Measurements from ENCODE around the gene COPS6. TPM values are rescaled to one million over a fixed set of nuclear protein-coding genes. Genes with fewer than 3 reads are reported as not detected.

Gene COPS6
- total and polyA plus RNA-seq, 4 donors, result 28.7 to 63.2 (median 46.8) TPM

GRCh38 chr7:100089458-100090196 is 858 bp downstream of the COPS6 start:
- peaks cover 9 to 24% (median 13%) of the 10 kb centered on the region in 4 donors for H3K4me1 ChIP-seq (ENCODE audit: control insufficient read depth in 4 of 4, insufficient read depth in 4 of 4, low read length in 3 of 4)

GRCh38 chr7:100090527-100091410 is 2.0 kb downstream of the COPS6 start:
- Histone ChIP-seq H3K27ac (ENCODE audit: low read depth in 1 of 2, low read length in 2 of 2) (no peak overlapping the region), H3K4me1 (ENCODE audit: control insufficient read depth in 4 of 4, insufficient read depth in 4 of 4, low read length in 3 of 4) (peaks cover 9 to 24% (median 13%) of the 10 kb centered on the region in 4 donors), H3K4me3 (ENCODE audit: low read depth in 1 of 3, low read length in 3 of 3) (no peak overlapping the region), H3K9ac (ENCODE audit: low read depth in 1 of 2, low read length in 2 of 2) (no peak overlapping the region), H3K27me3 (ENCODE audit: control insufficient read depth in 4 of 4, insufficient read depth in 4 of 4, low read length in 3 of 4) (no peaks in the 10 kb centered on the region), H3K36me3 (ENCODE audit: control insufficient read depth in 4 of 4, insufficient read depth in 3 of 4, low read depth in 1 of 4, low read length in 3 of 4) (peaks cover 20 to 55% (median 35%) of the 10 kb centered on the region in 4 donors), H3K9me3 (ENCODE audit: control insufficient read depth in 4 of 4, low read length in 3 of 4) (no peaks in the 10 kb centered on the region)
- TF ChIP-seq JUND (IDR thresholded peaks at IDR 0.05), result no peak
- no peak for TF ChIP-seq CTCF (IDR thresholded peaks at IDR 0.05; ENCODE audit: low read depth, low read length, missing input control)
- no peak for TF ChIP-seq RAD21 (IDR thresholded peaks at IDR 0.05)
- TF ChIP-seq ATF3 (IDR thresholded peaks at IDR 0.05), result no peak
- TF ChIP-seq, protein P1, sequence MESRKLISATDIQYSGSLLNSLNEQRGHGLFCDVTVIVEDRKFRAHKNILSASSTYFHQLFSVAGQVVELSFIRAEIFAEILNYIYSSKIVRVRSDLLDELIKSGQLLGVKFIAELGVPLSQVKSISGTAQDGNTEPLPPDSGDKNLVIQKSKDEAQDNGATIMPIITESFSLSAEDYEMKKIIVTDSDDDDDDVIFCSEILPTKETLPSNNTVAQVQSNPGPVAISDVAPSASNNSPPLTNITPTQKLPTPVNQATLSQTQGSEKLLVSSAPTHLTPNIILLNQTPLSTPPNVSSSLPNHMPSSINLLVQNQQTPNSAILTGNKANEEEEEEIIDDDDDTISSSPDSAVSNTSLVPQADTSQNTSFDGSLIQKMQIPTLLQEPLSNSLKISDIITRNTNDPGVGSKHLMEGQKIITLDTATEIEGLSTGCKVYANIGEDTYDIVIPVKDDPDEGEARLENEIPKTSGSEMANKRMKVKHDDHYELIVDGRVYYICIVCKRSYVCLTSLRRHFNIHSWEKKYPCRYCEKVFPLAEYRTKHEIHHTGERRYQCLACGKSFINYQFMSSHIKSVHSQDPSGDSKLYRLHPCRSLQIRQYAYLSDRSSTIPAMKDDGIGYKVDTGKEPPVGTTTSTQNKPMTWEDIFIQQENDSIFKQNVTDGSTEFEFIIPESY (IDR thresholded peaks at IDR 0.05), result no peak
- TF ChIP-seq, protein P2, sequence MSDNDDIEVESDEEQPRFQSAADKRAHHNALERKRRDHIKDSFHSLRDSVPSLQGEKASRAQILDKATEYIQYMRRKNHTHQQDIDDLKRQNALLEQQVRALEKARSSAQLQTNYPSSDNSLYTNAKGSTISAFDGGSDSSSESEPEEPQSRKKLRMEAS (IDR thresholded peaks at IDR 0.05), result no peak
- TF ChIP-seq, protein P3, sequence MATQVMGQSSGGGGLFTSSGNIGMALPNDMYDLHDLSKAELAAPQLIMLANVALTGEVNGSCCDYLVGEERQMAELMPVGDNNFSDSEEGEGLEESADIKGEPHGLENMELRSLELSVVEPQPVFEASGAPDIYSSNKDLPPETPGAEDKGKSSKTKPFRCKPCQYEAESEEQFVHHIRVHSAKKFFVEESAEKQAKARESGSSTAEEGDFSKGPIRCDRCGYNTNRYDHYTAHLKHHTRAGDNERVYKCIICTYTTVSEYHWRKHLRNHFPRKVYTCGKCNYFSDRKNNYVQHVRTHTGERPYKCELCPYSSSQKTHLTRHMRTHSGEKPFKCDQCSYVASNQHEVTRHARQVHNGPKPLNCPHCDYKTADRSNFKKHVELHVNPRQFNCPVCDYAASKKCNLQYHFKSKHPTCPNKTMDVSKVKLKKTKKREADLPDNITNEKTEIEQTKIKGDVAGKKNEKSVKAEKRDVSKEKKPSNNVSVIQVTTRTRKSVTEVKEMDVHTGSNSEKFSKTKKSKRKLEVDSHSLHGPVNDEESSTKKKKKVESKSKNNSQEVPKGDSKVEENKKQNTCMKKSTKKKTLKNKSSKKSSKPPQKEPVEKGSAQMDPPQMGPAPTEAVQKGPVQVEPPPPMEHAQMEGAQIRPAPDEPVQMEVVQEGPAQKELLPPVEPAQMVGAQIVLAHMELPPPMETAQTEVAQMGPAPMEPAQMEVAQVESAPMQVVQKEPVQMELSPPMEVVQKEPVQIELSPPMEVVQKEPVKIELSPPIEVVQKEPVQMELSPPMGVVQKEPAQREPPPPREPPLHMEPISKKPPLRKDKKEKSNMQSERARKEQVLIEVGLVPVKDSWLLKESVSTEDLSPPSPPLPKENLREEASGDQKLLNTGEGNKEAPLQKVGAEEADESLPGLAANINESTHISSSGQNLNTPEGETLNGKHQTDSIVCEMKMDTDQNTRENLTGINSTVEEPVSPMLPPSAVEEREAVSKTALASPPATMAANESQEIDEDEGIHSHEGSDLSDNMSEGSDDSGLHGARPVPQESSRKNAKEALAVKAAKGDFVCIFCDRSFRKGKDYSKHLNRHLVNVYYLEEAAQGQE (IDR thresholded peaks at IDR 0.05), result no peak
- no peak for TF ChIP-seq SP1 (IDR thresholded peaks at IDR 0.05)
- TF ChIP-seq NR2F2 (IDR thresholded peaks at IDR 0.05), result no peak
- no peak for TF ChIP-seq RXRA (IDR thresholded peaks at IDR 0.05)
- no peak for TF ChIP-seq HNF4A (conservative IDR thresholded peaks at IDR 0.05)
- TF ChIP-seq TAF1 (conservative IDR thresholded peaks at IDR 0.05), result no peak
- TF ChIP-seq FOXA2 (IDR thresholded peaks at IDR 0.05), result no peak
- no peak for TF ChIP-seq YY1 (IDR thresholded peaks at IDR 0.05)
- no peak for DNase-seq (ENCODE audit: low spot score)
- WGBS, result 93% methylated on average over 14 of the region's 14 CpGs

More at GRCh38 chr7:100089458-100090196, 858 bp downstream of the COPS6 start:
- no peak for DNase-seq (ENCODE audit: low spot score)
- no peak for TF ChIP-seq RAD21 (IDR thresholded peaks at IDR 0.05)
- TF ChIP-seq TAF1 (conservative IDR thresholded peaks at IDR 0.05), result no peak
- TF ChIP-seq YY1 (IDR thresholded peaks at IDR 0.05), result no peak
- no peak for TF ChIP-seq RXRA (IDR thresholded peaks at IDR 0.05)
- TF ChIP-seq HNF4G (IDR thresholded peaks at IDR 0.05), result no peak
- TF ChIP-seq FOXA1 (IDR thresholded peaks at IDR 0.05), result no peak
- H3K4me3 ChIP-seq (ENCODE audit: low read depth in 1 of 3, low read length in 3 of 3), result peak overlapping the region; percentile 80 to 94 (median 91)
- H3K9me3 ChIP-seq (ENCODE audit: control insufficient read depth in 4 of 4, low read length in 3 of 4), result no peaks in the 10 kb centered on the region
- WGBS, result 33% methylated on average over 7 of the region's 7 CpGs
- peaks cover 16 to 44% (median 27%) of the 10 kb centered on the region in 4 donors for H3K36me3 ChIP-seq (ENCODE audit: control insufficient read depth in 4 of 4, insufficient read depth in 3 of 4, low read depth in 1 of 4, low read length in 3 of 4)
- peak overlapping the region; percentile 75 to 80 for H3K9ac ChIP-seq (ENCODE audit: low read depth in 1 of 2, low read length in 2 of 2)
- no peaks in the 10 kb centered on the region for H3K27me3 ChIP-seq (ENCODE audit: control insufficient read depth in 4 of 4, insufficient read depth in 4 of 4, low read length in 3 of 4)
- peak overlapping the region in 1 of 2 donors; percentile 94 for H3K27ac ChIP-seq (ENCODE audit: low read depth in 1 of 2, low read length in 2 of 2)
